Activated CD8-positive, alpha-beta T cell treated with anti-CD3 and anti-CD28 coated beads for 36 hours (primary cell): Measurements from ENCODE around the gene ACBD6. TPM values are rescaled to one million over a fixed set of nuclear protein-coding genes. Genes with fewer than 3 reads are reported as not detected.
"Not testable (repeated sequence)": the region's sequence is repeated elsewhere in the genome, so short reads cannot be mapped to it uniquely, and the experiment has no call there.

Source experiments
- ATAC-seq: fragments of 200-7000 bp; cut with Tn5 transposase; one replicate; pipeline ENCODE4 v1.10.0; 2021; ENCODE audit warnings: mild to moderate bottlenecking, moderate library complexity
- CTCF ChIA-PET: fragments of 350-600 bp; sonication (Branson Sonifier 250); formaldehyde crosslinking; loops from one replicate; lab custom pipeline; 2021; ENCODE audit warnings: antibody characterized with exemption; lab: Charles Lee
- POLR2A ChIA-PET: fragments of 350-600 bp; sonication (Branson Sonifier 250); formaldehyde crosslinking; loops from one replicate; lab custom pipeline; 2021; ENCODE audit warnings: antibody characterized with exemption; lab: Charles Lee
- DNase-seq: peaks from one replicate; pipeline ENCODE4 v3.0.0-alpha.2; 2020
- H3K27ac Mint-ChIP-seq: one replicate; pipeline ENCODE4 v1.8.0; 2021; ENCODE audit warnings: mild to moderate bottlenecking, mixed read lengths
- H3K27me3 Mint-ChIP-seq: one replicate; pipeline ENCODE4 v1.8.0; 2021; ENCODE audit warnings: mixed read lengths
- H3K36me3 Mint-ChIP-seq: one replicate; pipeline ENCODE4 v1.8.0; 2021; ENCODE audit warnings: low read depth, mixed read lengths
- H3K4me1 Mint-ChIP-seq: one replicate; pipeline ENCODE4 v1.8.0; 2021; ENCODE audit warnings: low read depth, mixed read lengths
- H3K4me3 Mint-ChIP-seq: one replicate; pipeline ENCODE4 v1.8.0; 2021; ENCODE audit warnings: mild to moderate bottlenecking, moderate library complexity, mixed read lengths
- H3K9me3 Mint-ChIP-seq: one replicate; pipeline ENCODE4 v1.8.0; 2021; ENCODE audit warnings: mixed read lengths
- intact Hi-C: fragments of 100-400 bp; cut with micrococcal nuclease; formaldehyde crosslinking; loops from one replicate; pipeline ENCODE4 v1.10.0; 2022
- total RNA-seq, 2 experiments: library from RNA; stranded (reverse); gene quantifications; one replicate each; pipeline ENCODE4 v1.2.3, GENCODE V29; 2021
- TF ChIP-seq, protein P1 (sequence below): fragments of 200-600 bp; IDR thresholded peaks from one replicate; pipeline ENCODE4 v1.8.0; 2022; ENCODE audit warnings: antibody characterized with exemption, mild to moderate bottlenecking

ACBD6 gene
- total RNA-seq, 2 experiments from 2014 or later, result 41.3 to 45.0 TPM

- ATAC-seq (no peak), DNase-seq (no peak)
- TF ChIP-seq, protein P1, sequence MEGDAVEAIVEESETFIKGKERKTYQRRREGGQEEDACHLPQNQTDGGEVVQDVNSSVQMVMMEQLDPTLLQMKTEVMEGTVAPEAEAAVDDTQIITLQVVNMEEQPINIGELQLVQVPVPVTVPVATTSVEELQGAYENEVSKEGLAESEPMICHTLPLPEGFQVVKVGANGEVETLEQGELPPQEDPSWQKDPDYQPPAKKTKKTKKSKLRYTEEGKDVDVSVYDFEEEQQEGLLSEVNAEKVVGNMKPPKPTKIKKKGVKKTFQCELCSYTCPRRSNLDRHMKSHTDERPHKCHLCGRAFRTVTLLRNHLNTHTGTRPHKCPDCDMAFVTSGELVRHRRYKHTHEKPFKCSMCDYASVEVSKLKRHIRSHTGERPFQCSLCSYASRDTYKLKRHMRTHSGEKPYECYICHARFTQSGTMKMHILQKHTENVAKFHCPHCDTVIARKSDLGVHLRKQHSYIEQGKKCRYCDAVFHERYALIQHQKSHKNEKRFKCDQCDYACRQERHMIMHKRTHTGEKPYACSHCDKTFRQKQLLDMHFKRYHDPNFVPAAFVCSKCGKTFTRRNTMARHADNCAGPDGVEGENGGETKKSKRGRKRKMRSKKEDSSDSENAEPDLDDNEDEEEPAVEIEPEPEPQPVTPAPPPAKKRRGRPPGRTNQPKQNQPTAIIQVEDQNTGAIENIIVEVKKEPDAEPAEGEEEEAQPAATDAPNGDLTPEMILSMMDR, result no peak
- CTCF ChIA-PET, result interaction anchor here (1.6 kb wide), 1 partner anchor 172 kb away, joined by 3 read pairs; no protein-coding TSS in a partner anchor
- Mint-ChIP-seq H3K4me3 (no peak overlapping the region), H3K27ac (no peak overlapping the region), H3K9me3 (peaks cover 16% of the 10 kb centered on the region), H3K27me3 (no peaks in the 10 kb centered on the region), H3K36me3 (peaks cover 46% of the 10 kb centered on the region), H3K4me1 (peaks cover 7% of the 10 kb centered on the region)
- intact Hi-C loops, result no loop called here
- POLR2A ChIA-PET, result no interaction called here
Observed at GRCh38 chr1:180424848-180425457, 77.4 kb downstream of the ACBD6 start.

DNA sequence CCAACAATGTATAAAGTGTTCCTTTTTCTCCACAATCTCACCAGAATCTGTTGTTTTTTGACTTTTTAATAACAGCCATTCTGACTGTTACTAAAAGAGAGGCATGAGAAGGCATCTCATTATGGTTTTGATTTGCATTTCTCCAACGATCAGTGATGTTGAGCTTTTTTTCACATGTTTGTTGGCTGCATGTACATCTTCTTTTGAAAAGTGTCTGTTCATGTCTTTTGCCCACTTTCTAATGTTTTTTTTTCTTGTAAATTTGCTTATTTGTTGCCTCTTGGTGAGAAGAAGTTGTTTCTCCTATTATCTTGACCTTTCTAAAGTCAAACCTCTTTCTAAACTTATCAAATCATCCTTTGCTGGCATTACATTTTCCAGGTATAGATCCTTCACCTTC lies 80.8 kb downstream of the ACBD6 start:
- Mint-ChIP-seq H3K4me1 (no peaks in the 10 kb centered on the region), H3K27me3 (no peaks in the 10 kb centered on the region), H3K27ac (no peak overlapping the region), H3K9me3 (peaks cover 19% of the 10 kb centered on the region), H3K4me3 (no peak overlapping the region), H3K36me3 (peaks cover 46% of the 10 kb centered on the region)
- TF ChIP-seq, protein P1, result no peak
- CTCF ChIA-PET, result no interaction called here
- POLR2A ChIA-PET, result no interaction called here
- ATAC-seq (no peak), DNase-seq (no peak)
- intact Hi-C loops, result no loop called here

DNA sequence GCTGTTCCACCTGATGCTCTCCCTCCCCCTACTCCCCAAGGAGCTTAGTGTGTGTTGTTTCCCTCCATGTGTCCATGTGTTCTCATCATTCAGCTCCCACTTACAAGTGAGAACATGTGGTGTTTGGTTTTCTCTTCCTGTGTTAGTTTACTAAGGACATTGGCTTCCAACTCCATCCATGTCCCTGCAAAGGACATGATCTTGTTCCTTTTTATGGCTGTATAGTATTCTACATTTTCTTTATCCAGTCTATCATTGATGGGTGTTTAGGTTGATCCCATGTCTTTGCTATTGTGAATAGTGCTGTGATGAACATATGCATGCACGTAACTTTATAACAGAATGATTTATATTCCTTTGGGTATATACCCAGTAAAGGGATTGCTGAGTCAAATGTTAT lies 81.2 kb downstream of the ACBD6 start:
- CTCF ChIA-PET, intact Hi-C loops, H3K27me3 Mint-ChIP-seq, H3K27ac Mint-ChIP-seq, H3K4me3 Mint-ChIP-seq, H3K4me1 Mint-ChIP-seq, POLR2A ChIA-PET, ATAC-seq, DNase-seq: not testable (repeated sequence)
- peaks cover 50% of the 10 kb centered on the region for H3K36me3 Mint-ChIP-seq
- H3K9me3 Mint-ChIP-seq, result peaks cover 23% of the 10 kb centered on the region

- Mint-ChIP-seq H3K9me3 (peaks cover 17% of the 10 kb centered on the region), H3K27ac (no peak overlapping the region), H3K4me3 (no peak overlapping the region), H3K4me1 (no peaks in the 10 kb centered on the region), H3K36me3 (peaks cover 47% of the 10 kb centered on the region), H3K27me3 (no peaks in the 10 kb centered on the region)
- CTCF ChIA-PET, result interaction anchor here (0.7 to 1.8 kb wide), 11 partner anchors 9 to 384 kb away, joined by 3 to 9 read pairs (median 4); no protein-coding TSS in a partner anchor
- TF ChIP-seq, protein P1, result peak; percentile 74
- DNase-seq (no peak), ATAC-seq (no peak)
- POLR2A ChIA-PET, result no interaction called here
- intact Hi-C loops, result loop anchor here (10.0 kb wide), 1 partner anchor 161 kb away; no protein-coding TSS in a partner anchor
Observed at GRCh38 chr1:180415985-180416633, 86.3 kb downstream of the ACBD6 start.

- H3K27me3 Mint-ChIP-seq, result no peaks in the 10 kb centered on the region
- intact Hi-C loops, result loop anchor here (10.0 kb wide), 1 partner anchor 161 kb away; no protein-coding TSS in a partner anchor
- H3K4me3 Mint-ChIP-seq, result no peak overlapping the region
- no peaks in the 10 kb centered on the region for H3K4me1 Mint-ChIP-seq
- no peak for ATAC-seq
- TF ChIP-seq, protein P1, result no peak
- POLR2A ChIA-PET, result interaction anchor here (1.8 kb wide), 1 partner anchor 162 kb away, joined by 4 read pairs; no protein-coding TSS in a partner anchor
- CTCF ChIA-PET, result interaction anchor here (0.7 to 2.2 kb wide), 13 partner anchors 8 to 385 kb away, joined by 3 to 13 read pairs (median 4); no protein-coding TSS in a partner anchor
- DNase-seq, result no peak
- H3K36me3 Mint-ChIP-seq, result peaks cover 44% of the 10 kb centered on the region
- H3K27ac Mint-ChIP-seq, result no peak overlapping the region
- H3K9me3 Mint-ChIP-seq, result peaks cover 13% of the 10 kb centered on the region
Observed at GRCh38 chr1:180415236-180415848, 87.0 kb downstream of the ACBD6 start.
